ENCODE data around the gene MMP27. TPM values are rescaled to one million over a fixed set of nuclear protein-coding genes. Genes with fewer than 3 reads are reported as not detected.
"Not testable (repeated sequence)": the region's sequence is repeated elsewhere in the genome, so short reads cannot be mapped to it uniquely, and the experiment has no call there.

Gene MMP27
- not detected for total RNA-seq
- not detected for polyA plus RNA-seq

DNA sequence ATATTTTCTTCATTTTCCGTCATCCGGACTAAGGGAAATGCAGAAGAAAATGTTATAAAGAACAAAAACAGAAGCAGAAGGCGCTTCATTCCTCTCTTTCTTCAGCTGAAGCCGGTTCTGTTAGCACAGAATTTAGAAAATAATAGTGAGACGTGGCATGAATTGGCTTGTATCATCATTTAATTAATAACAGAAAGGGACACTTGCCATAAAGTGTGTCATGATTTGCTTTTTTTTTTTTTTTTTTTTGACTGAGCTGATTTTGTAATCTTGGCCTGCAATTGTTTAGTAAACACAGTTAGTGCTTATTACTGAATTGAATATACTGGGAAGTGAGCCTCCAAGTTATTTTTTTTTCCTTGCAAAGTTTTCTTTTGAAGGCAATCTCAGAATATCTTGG lies at the start of gene MMP27:
MMP27 (minus strand) TSS at position 144 of the 400 bp plus-strand sequence; CDS start at position 89, 55 bp downstream.
- Histone ChIP-seq H3K27me3 (ENCODE audit: control insufficient read depth, insufficient read depth, low read length) (no peaks in the 10 kb centered on the region), H3K4me3 (ENCODE audit: low read depth, low read length) (no peak within 1 kb of the TSS), H3K27ac (ENCODE audit: insufficient read depth, low read length, poor library complexity, severe bottlenecking) (no peak within 1 kb of the TSS), H3K36me3 (ENCODE audit: control insufficient read depth, insufficient read depth, low read length) (no peaks in the 10 kb centered on the region), H3K4me1 (ENCODE audit: control insufficient read depth, insufficient read depth, low read length, poor library complexity, severe bottlenecking) (no peaks in the 10 kb centered on the region), H3K9me3 (ENCODE audit: control insufficient read depth in 2 of 2, low read length in 2 of 2) (no peaks in the 10 kb centered on the region)
- Mint-ChIP-seq H3K36me3 (no peaks in the 10 kb centered on the region), H3K9me3 (peaks cover 0 to 2% (median 0%) of the 10 kb centered on the region in 7 donors), H3K27me3 (no peaks in the 10 kb centered on the region), H3K4me1 (no peaks in the 10 kb centered on the region), H3K27ac (no peak within 1 kb of the TSS), H3K4me3 (no peak within 1 kb of the TSS)
- DNase-seq, result no peak
- ATAC-seq (ENCODE audit: low read depth in 2 of 2), result no peak

DNA sequence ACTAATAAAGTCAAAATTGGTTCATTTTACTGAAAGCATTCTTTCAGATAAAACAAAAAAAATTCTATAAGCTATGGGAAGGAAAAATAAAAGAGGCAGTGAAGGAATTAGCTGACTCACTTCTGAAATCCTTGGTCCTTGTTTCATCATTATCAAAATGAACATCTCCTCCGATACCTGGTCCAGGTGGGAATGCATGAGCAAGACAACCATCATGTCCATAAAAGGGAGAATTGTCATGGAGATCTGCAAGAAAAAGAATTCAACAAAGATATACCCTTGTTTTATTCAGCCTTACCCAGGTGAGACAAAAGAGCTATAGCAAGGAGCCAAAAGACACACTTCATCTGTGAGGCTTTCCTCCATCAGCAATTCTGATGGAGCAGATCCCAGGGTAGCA lies 47.7 kb upstream of the MMP27 start:
- no peak overlapping the region for H3K4me3 Mint-ChIP-seq
- peaks cover 0 to 9% (median 1%) of the 10 kb centered on the region in 7 donors for H3K9me3 Mint-ChIP-seq
- H3K27ac Mint-ChIP-seq, result no peak overlapping the region
- H3K4me1 Mint-ChIP-seq, result no peaks in the 10 kb centered on the region
- DNase-seq (no peak), ATAC-seq (ENCODE audit: low read depth in 2 of 2) (no peak)
- peaks cover 13% of the 10 kb centered on the region for H3K27me3 Mint-ChIP-seq
- no peaks in the 10 kb centered on the region for H3K4me1 ChIP-seq (ENCODE audit: control insufficient read depth, insufficient read depth, low read length, poor library complexity, severe bottlenecking)
- H3K27me3 ChIP-seq (ENCODE audit: control insufficient read depth, insufficient read depth, low read length), result peaks cover 7% of the 10 kb centered on the region
- no peaks in the 10 kb centered on the region for H3K36me3 Mint-ChIP-seq
- no peak overlapping the region for H3K27ac ChIP-seq (ENCODE audit: insufficient read depth, low read length, poor library complexity, severe bottlenecking)
- no peak overlapping the region for H3K4me3 ChIP-seq (ENCODE audit: low read depth, low read length)
- H3K36me3 ChIP-seq (ENCODE audit: control insufficient read depth, insufficient read depth, low read length), result no peaks in the 10 kb centered on the region
- H3K9me3 ChIP-seq (ENCODE audit: control insufficient read depth in 2 of 2, low read length in 2 of 2), result no peaks in the 10 kb centered on the region

DNA sequence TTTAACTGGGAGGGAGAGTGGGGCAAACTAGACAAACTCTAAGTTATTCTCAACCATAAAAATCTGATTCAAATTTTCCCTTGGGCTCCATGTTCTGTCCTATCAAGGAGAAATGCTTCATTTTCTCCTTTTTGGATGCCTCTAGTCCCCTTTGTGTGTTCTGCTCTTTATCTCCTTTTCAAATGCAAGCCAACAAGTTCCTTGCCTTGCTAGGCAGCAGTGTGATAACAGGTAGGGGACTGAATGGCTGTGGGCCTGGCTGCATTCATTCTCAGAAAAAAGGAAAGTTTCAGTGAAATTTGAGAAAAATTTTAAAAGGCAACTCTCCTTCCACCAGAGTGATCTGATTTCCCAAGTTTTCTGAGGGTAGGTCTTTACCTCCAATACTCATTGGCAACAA lies 46.1 kb upstream of the MMP27 start:
- no peak overlapping the region for H3K27ac ChIP-seq (ENCODE audit: insufficient read depth, low read length, poor library complexity, severe bottlenecking)
- Mint-ChIP-seq H3K4me3 (no peak overlapping the region), H3K4me1 (no peaks in the 10 kb centered on the region), H3K9me3 (peaks cover 0 to 12% (median 7%) of the 10 kb centered on the region in 7 donors), H3K36me3 (no peaks in the 10 kb centered on the region), H3K27me3 (peaks cover 6% of the 10 kb centered on the region), H3K27ac (no peak overlapping the region)
- no peaks in the 10 kb centered on the region for H3K36me3 ChIP-seq (ENCODE audit: control insufficient read depth, insufficient read depth, low read length)
- no peak overlapping the region for H3K4me3 ChIP-seq (ENCODE audit: low read depth, low read length)
- DNase-seq (no peak), ATAC-seq (ENCODE audit: low read depth in 2 of 2) (no peak)
- H3K4me1 ChIP-seq (ENCODE audit: control insufficient read depth, insufficient read depth, low read length, poor library complexity, severe bottlenecking), result no peaks in the 10 kb centered on the region
- no peaks in the 10 kb centered on the region for H3K9me3 ChIP-seq (ENCODE audit: control insufficient read depth in 2 of 2, low read length in 2 of 2)
- H3K27me3 ChIP-seq (ENCODE audit: control insufficient read depth, insufficient read depth, low read length), result peaks cover 4% of the 10 kb centered on the region

- no peak overlapping the region for H3K4me3 Mint-ChIP-seq
- Histone ChIP-seq H3K9me3 (ENCODE audit: control insufficient read depth in 2 of 2, low read length in 2 of 2) (no peaks in the 10 kb centered on the region), H3K27me3 (ENCODE audit: control insufficient read depth, insufficient read depth, low read length) (peaks cover 4% of the 10 kb centered on the region), H3K27ac (ENCODE audit: insufficient read depth, low read length, poor library complexity, severe bottlenecking) (no peak overlapping the region), H3K36me3 (ENCODE audit: control insufficient read depth, insufficient read depth, low read length) (no peaks in the 10 kb centered on the region), H3K4me1 (ENCODE audit: control insufficient read depth, insufficient read depth, low read length, poor library complexity, severe bottlenecking) (no peaks in the 10 kb centered on the region), H3K4me3 (ENCODE audit: low read depth, low read length) (no peak overlapping the region)
- no peak overlapping the region for H3K27ac Mint-ChIP-seq
- DNase-seq (no peak), ATAC-seq (ENCODE audit: low read depth in 2 of 2) (no peak)
- no peaks in the 10 kb centered on the region for H3K4me1 Mint-ChIP-seq
- no peaks in the 10 kb centered on the region for H3K36me3 Mint-ChIP-seq
- H3K9me3 Mint-ChIP-seq, result peaks cover 0 to 14% (median 7%) of the 10 kb centered on the region in 7 donors
- no peaks in the 10 kb centered on the region for H3K27me3 Mint-ChIP-seq
Measured at GRCh38 chr11:102749101-102749722, 43.6 kb upstream of the MMP27 start.

GRCh38 chr11:102746746-102747578 lies 41.4 kb upstream of the MMP27 start:
- not testable (repeated sequence) for H3K36me3 Mint-ChIP-seq; ATAC-seq (ENCODE audit: low read depth in 2 of 2); DNase-seq; H3K4me3 Mint-ChIP-seq; H3K27ac ChIP-seq (ENCODE audit: insufficient read depth, low read length, poor library complexity, severe bottlenecking); H3K4me1 ChIP-seq (ENCODE audit: control insufficient read depth, insufficient read depth, low read length, poor library complexity, severe bottlenecking); H3K27me3 ChIP-seq (ENCODE audit: control insufficient read depth, insufficient read depth, low read length); H3K9me3 ChIP-seq (ENCODE audit: control insufficient read depth in 2 of 2, low read length in 2 of 2); H3K27ac Mint-ChIP-seq; H3K4me1 Mint-ChIP-seq; H3K27me3 Mint-ChIP-seq; H3K4me3 ChIP-seq (ENCODE audit: low read depth, low read length); H3K36me3 ChIP-seq (ENCODE audit: control insufficient read depth, insufficient read depth, low read length)
- H3K9me3 Mint-ChIP-seq, result peaks cover 0 to 14% (median 7%) of the 10 kb centered on the region in 7 donors

DNA sequence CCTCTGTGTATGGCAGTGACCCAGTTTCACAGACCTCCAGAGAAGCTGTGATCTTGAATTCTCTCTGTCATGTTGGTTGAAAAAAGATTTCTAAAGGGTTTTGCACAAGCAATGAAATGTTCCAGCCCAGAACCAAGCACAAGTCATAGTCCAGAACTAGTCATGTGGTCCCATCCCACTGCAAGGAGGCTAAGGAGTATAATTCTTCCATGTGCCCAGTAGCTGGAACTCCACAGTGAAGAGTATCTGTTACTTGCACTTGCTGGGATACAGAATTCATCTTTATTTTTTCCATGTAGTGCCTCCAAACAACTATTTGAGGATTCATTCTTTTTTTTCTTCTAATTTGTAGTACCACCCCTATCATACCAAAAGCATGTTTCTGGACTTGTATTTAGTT lies 29.1 kb upstream of the MMP27 start:
- no peak overlapping the region for H3K27ac Mint-ChIP-seq
- no peak overlapping the region for H3K4me3 Mint-ChIP-seq
- no peaks in the 10 kb centered on the region for H3K36me3 ChIP-seq (ENCODE audit: control insufficient read depth, insufficient read depth, low read length)
- H3K27me3 Mint-ChIP-seq, result peaks cover 4% of the 10 kb centered on the region
- H3K9me3 ChIP-seq (ENCODE audit: control insufficient read depth in 2 of 2, low read length in 2 of 2), result no peaks in the 10 kb centered on the region
- H3K4me1 Mint-ChIP-seq, result no peaks in the 10 kb centered on the region
- no peak overlapping the region for H3K4me3 ChIP-seq (ENCODE audit: low read depth, low read length)
- no peak for ATAC-seq (ENCODE audit: low read depth in 2 of 2)
- H3K9me3 Mint-ChIP-seq, result no peaks in the 10 kb centered on the region
- H3K4me1 ChIP-seq (ENCODE audit: control insufficient read depth, insufficient read depth, low read length, poor library complexity, severe bottlenecking), result no peaks in the 10 kb centered on the region
- H3K27ac ChIP-seq (ENCODE audit: insufficient read depth, low read length, poor library complexity, severe bottlenecking), result no peak overlapping the region
- no peaks in the 10 kb centered on the region for H3K36me3 Mint-ChIP-seq
- no peaks in the 10 kb centered on the region for H3K27me3 ChIP-seq (ENCODE audit: control insufficient read depth, insufficient read depth, low read length)
- no peak for DNase-seq

- H3K36me3 ChIP-seq (ENCODE audit: control insufficient read depth, insufficient read depth, low read length), result no peaks in the 10 kb centered on the region
- H3K4me1 ChIP-seq (ENCODE audit: control insufficient read depth, insufficient read depth, low read length, poor library complexity, severe bottlenecking), result no peaks in the 10 kb centered on the region
- no peaks in the 10 kb centered on the region for H3K9me3 ChIP-seq (ENCODE audit: control insufficient read depth in 2 of 2, low read length in 2 of 2)
- no peaks in the 10 kb centered on the region for H3K4me1 Mint-ChIP-seq
- no peak overlapping the region for H3K27ac Mint-ChIP-seq
- peak in 1 of 3 donors; percentile 34 for DNase-seq
- peaks cover 4% of the 10 kb centered on the region for H3K27me3 Mint-ChIP-seq
- H3K4me3 ChIP-seq (ENCODE audit: low read depth, low read length), result no peak overlapping the region
- H3K36me3 Mint-ChIP-seq, result no peaks in the 10 kb centered on the region
- no peak overlapping the region for H3K4me3 Mint-ChIP-seq
- peaks cover 0 to 4% (median 0%) of the 10 kb centered on the region in 7 donors for H3K9me3 Mint-ChIP-seq
- H3K27ac ChIP-seq (ENCODE audit: insufficient read depth, low read length, poor library complexity, severe bottlenecking), result no peak overlapping the region
- no peak for ATAC-seq (ENCODE audit: low read depth in 2 of 2)
- no peaks in the 10 kb centered on the region for H3K27me3 ChIP-seq (ENCODE audit: control insufficient read depth, insufficient read depth, low read length)
Measured at GRCh38 chr11:102733232-102733875, 27.8 kb upstream of the MMP27 start.

Measured in CD4-positive, CD25-positive, alpha-beta regulatory T cell (primary cell).